Small intestine (tissue), 7 donors: Measurements from ENCODE around the gene TNC. TPM values are rescaled to one million over a fixed set of nuclear protein-coding genes. Genes with fewer than 3 reads are reported as not detected.

Source experiments
- DNase-seq, 2 donors: peaks; one replicate each; pipeline versions ENCODE4 v3.0.0 to v3.0.0-alpha.2; 2013
- FAIRE-seq: peaks from 2 replicates; lab custom pipeline; 2012; peaks lifted over from hg19 to GRCh38; lab: Jason Lieb, UNC
- H3K27ac ChIP-seq, 3 donors: one replicate each; pipeline ENCODE4 v1.5.1; 2013; ENCODE audit warnings: low read length in 2 of 3, mild to moderate bottlenecking in 2 of 3, control low read depth in 1 of 3, inconsistent platforms in 1 of 3, low read depth in 1 of 3, moderate library complexity in 1 of 3
- H3K27me3 ChIP-seq, 3 donors: one replicate each; pipeline ENCODE4 v1.6.1; 2013; ENCODE audit warnings: low read length in 3 of 3, inconsistent platforms in 1 of 3; ENCODE audit not compliant: control insufficient read depth in 3 of 3, insufficient read depth in 3 of 3
- H3K36me3 ChIP-seq, 3 donors: one replicate each; pipeline ENCODE4 v1.6.1; 2013; ENCODE audit warnings: low read length in 3 of 3, inconsistent platforms in 1 of 3, low read depth in 1 of 3, mild to moderate bottlenecking in 1 of 3, moderate library complexity in 1 of 3; ENCODE audit not compliant: control insufficient read depth in 3 of 3, insufficient read depth in 2 of 3
- H3K4me1 ChIP-seq, 3 donors: one replicate each; pipeline ENCODE4 v1.6.1; 2013; ENCODE audit warnings: low read length in 2 of 3, inconsistent platforms in 1 of 3, low read depth in 1 of 3, mild to moderate bottlenecking in 1 of 3, moderate library complexity in 1 of 3; ENCODE audit not compliant: control insufficient read depth in 3 of 3, insufficient read depth in 2 of 3
- H3K4me3 ChIP-seq, 3 donors: one replicate each; pipeline ENCODE4 v1.5.1; 2013; ENCODE audit warnings: low read length in 3 of 3, control low read depth in 1 of 3, inconsistent platforms in 1 of 3, low read depth in 1 of 3, mild to moderate bottlenecking in 1 of 3, moderate library complexity in 1 of 3
- H3K9me3 ChIP-seq, 2 donors: one replicate each; pipeline ENCODE4 v1.6.1; 2013; ENCODE audit warnings: low read depth in 1 of 2, low read length in 1 of 2; ENCODE audit not compliant: control insufficient read depth in 2 of 2, insufficient read depth in 1 of 2
- WGBS, 3 donors: extraction: QIAGEN DNeasy Blood & Tissue Kit; methylation state at CpG; one replicate each; pipeline ENCODE4 v1.1.7; 2013; 5-methylcytosine and 5-hydroxymethylcytosine counted together
- polyA plus RNA-seq, 4 donors: library from polyadenylated mRNA; stranded (reverse) in 3 of 4; unstranded in 1 of 4; fragments of 200-250 nt in 3 of 4; fragments of 120-200 nt in 1 of 4; gene quantifications; one replicate each; pipeline versions ENCODE4 v1.2.1 to v1.2.3, GENCODE V29; 2013
- donor health status: healthy with polysubstance abuse.
- donor health status: control.
- donor health status: control.
- donor health status: Bipolar disorder and iron deficiency.
- donor health status: healthy.

TNC gene
- polyA plus RNA-seq, 4 donors: 0.54 to 19.6 (median 3.9) TPM

DNA sequence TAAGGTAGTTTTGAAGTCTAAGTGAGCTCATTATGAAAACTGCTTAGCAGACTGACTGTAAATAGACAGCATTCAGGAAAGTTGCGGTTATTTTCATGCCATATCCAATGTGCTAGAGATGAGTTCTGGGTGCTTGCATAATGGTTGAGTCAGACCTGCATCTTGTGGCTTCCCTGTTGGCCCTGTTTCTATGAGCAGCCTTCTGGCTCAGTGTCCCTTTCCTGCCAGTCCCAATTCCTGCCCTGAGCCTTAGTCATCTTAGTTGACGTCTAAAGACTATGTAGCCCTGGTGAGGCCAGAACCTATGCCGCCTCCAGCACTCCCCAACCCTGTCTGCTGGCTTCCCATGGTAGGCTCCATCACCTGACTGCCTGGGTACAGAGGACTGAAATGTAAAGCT lies 111.3 kb downstream of the TNC start:
- FAIRE-seq (no peak), DNase-seq (no peak)
- no peaks in the 10 kb centered on the region for H3K4me1 ChIP-seq
- no peak overlapping the region for H3K4me3 ChIP-seq
- no peaks in the 10 kb centered on the region for H3K36me3 ChIP-seq
- no peaks in the 10 kb centered on the region for H3K27me3 ChIP-seq
- no peak overlapping the region for H3K27ac ChIP-seq
- WGBS, 3 donors: 83 to 93% (median 86%) methylated on average over 3 of the region's 3 CpGs
- no peaks in the 10 kb centered on the region for H3K9me3 ChIP-seq

GRCh38 chr9:115005322-115005721 lies 112.6 kb downstream of the TNC start:
- Histone ChIP-seq H3K27me3 (no peaks in the 10 kb centered on the region), H3K4me3 (no peak overlapping the region), H3K4me1 (no peaks in the 10 kb centered on the region), H3K36me3 (no peaks in the 10 kb centered on the region), H3K27ac (no peak overlapping the region), H3K9me3 (no peaks in the 10 kb centered on the region)
- 69 to 81% (median 80%) methylated on average over 4 of the region's 4 CpGs for WGBS, 3 donors
- DNase-seq: no peak
- FAIRE-seq: no peak

DNA sequence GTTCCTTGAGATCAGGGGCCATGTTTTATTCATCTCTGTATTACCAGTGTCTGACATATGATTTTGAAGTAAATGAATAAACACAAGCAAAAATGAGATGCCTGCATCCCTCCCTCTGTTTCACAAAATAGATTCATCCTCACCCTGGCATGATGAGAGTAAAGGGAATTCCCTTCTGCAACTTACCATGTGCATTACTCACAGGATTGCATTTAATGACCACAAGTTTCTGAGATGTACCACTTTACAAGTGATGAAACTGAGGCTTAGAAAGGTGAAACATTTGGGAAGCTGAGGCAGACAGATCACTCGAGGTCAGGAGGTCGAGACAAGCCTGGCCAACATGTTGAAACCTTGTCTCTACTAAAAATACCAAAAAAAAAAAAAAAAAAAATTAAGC lies 113.4 kb downstream of the TNC start:
- FAIRE-seq: no peak
- no peak overlapping the region for H3K4me3 ChIP-seq
- H3K4me1 ChIP-seq: no peaks in the 10 kb centered on the region
- no peak for DNase-seq
- H3K9me3 ChIP-seq: no peaks in the 10 kb centered on the region
- WGBS, 3 donors: 47 to 69% (median 51%) methylated on average over 2 of the region's 2 CpGs
- H3K27me3 ChIP-seq: no peaks in the 10 kb centered on the region
- H3K27ac ChIP-seq: no peak overlapping the region
- no peaks in the 10 kb centered on the region for H3K36me3 ChIP-seq

DNA sequence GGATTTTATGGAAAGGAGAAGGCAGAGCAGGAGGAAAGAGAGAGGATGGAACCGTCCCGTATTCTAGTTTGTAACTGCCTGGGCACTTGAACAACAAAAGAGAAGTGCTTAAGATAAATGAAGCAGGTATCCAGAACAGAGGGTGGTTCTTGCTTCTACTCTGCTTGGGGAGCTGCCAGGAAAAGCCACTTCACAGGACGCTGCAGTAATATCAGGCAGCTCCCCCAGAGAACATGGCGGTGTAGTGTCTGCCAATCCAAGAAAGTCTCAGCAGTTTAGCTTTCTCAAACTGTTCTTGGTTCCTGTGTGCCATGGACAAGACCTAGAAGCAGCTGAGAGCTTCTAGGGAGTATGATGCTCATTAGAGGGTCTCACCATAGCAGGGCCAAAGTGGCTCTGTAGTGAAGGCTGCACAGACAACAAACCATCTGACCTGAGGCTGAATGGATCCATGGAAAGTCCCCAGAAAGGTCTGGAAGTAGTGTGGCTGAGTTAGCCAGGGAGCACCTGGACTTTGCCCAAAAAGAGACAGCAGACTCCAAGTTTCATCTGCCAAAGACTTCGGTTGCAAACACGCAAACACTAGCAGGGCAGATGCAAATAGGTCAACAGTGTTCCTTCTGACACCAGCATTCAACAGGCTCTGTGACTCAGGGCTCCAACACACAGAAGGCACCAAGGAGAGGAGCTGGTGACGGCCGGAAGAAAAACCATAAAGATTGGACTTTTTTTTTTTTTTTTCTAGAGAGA lies 115.4 kb downstream of the TNC start:
- no peak overlapping the region for H3K27ac ChIP-seq
- H3K36me3 ChIP-seq: no peaks in the 10 kb centered on the region
- DNase-seq (no peak), FAIRE-seq (no peak)
- H3K4me3 ChIP-seq: no peak overlapping the region
- no peaks in the 10 kb centered on the region for H3K27me3 ChIP-seq
- WGBS, 3 donors: 63 to 71% (median 66%) methylated on average over 8 of the region's 8 CpGs
- H3K9me3 ChIP-seq: no peaks in the 10 kb centered on the region
- no peaks in the 10 kb centered on the region for H3K4me1 ChIP-seq

- DNase-seq: no peak
Observed at GRCh38 chr9:115000217-115000639, 117.7 kb downstream of the TNC start.

DNA sequence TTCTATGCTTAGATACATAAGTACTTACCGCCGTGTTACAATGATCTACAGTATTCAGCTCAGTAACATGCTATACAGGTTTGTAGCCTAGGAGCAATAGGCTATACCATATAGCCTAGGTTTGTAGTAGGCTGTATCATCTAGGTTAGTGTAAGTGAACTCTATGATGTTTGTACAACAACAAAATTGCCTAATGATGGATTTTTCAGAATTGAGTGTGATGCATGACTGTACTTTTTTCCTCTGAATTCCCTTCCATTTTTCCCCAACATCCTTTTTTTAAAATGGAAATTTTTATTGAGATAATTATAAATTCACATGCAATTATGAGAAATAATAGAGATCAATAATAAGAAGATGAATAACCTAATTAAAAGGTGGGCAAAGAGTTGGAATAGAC lies 119.6 kb downstream of the TNC start:
- no peaks in the 10 kb centered on the region for H3K36me3 ChIP-seq
- WGBS, 3 donors: 45 to 80% (median 73%) methylated on average over 2 of the region's 2 CpGs
- no peaks in the 10 kb centered on the region for H3K9me3 ChIP-seq
- H3K27me3 ChIP-seq: no peaks in the 10 kb centered on the region
- no peak for DNase-seq
- no peak overlapping the region for H3K27ac ChIP-seq
- FAIRE-seq: no peak
- H3K4me3 ChIP-seq: no peak overlapping the region
- H3K4me1 ChIP-seq: no peaks in the 10 kb centered on the region

More at GRCh38 chr9:115000217-115000639, 117.7 kb downstream of the TNC start:
- Histone ChIP-seq H3K27me3 (no peaks in the 10 kb centered on the region), H3K4me3 (no peak overlapping the region), H3K36me3 (no peaks in the 10 kb centered on the region), H3K4me1 (no peaks in the 10 kb centered on the region), H3K27ac (no peak overlapping the region), H3K9me3 (no peaks in the 10 kb centered on the region)
- no peak for FAIRE-seq
- WGBS, 3 donors: 38 to 63% (median 52%) methylated on average over 7 of the region's 7 CpGs

DNA sequence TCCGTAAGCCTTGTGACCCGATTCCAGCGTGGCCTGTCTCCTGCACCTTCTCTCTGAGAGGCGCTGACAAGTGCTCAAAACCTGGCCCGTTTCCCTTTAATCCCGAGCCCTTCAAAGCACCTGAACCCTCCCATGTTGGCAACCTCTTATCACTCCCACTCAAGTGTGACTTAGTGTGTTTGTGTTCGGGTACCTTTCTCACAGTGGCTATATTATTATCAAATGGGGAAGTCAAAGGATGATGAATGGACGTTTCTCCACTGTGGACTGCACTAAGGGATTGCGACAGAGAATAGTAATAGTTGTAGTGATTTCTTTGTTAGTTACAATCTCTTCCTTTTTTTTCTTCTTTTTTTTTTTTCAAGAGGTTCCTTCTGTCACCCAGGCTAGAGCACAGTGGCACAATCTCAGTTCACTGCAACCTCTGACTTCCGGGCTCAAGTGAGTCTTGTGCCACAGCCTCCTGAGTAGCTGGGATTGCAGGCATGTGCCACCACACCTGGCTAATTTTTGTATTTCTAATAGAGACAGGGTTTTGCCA lies 122.2 kb downstream of the TNC start:
- DNase-seq (no peak), FAIRE-seq (no peak)
- WGBS, 3 donors: 43 to 66% (median 48%) methylated on average over 10 of the region's 10 CpGs
- Histone ChIP-seq H3K9me3 (no peaks in the 10 kb centered on the region), H3K36me3 (no peaks in the 10 kb centered on the region), H3K27ac (no peak overlapping the region), H3K4me1 (no peaks in the 10 kb centered on the region), H3K27me3 (no peaks in the 10 kb centered on the region), H3K4me3 (no peak overlapping the region)

DNA sequence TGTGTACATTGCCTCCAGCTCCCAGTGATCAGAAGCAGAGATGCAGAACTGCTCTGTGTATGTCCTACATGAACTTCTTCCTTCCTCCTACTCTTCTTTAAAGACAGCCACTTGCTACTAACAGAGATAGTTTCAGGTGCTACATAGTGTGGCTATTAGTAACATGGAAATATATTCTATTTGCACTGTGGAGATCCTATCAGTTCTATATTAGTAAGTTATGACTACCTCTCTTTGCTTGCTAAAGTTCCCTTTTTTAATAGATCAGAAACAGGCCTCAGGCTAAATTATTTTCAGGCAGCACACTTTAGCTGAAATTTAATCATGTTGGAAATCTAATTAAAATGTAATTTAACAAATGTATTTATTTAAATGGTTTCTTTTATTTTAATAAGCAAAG lies 123.2 kb downstream of the TNC start:
- H3K27ac ChIP-seq: no peak overlapping the region
- FAIRE-seq: no peak

More for the DNA sequence above, 123.2 kb downstream of the TNC start:
- Histone ChIP-seq H3K36me3 (no peaks in the 10 kb centered on the region), H3K27me3 (no peaks in the 10 kb centered on the region), H3K9me3 (no peaks in the 10 kb centered on the region), H3K4me1 (no peaks in the 10 kb centered on the region), H3K4me3 (no peak overlapping the region)
- no peak for DNase-seq
